ENCODE data around the gene CLMN.

DNA sequence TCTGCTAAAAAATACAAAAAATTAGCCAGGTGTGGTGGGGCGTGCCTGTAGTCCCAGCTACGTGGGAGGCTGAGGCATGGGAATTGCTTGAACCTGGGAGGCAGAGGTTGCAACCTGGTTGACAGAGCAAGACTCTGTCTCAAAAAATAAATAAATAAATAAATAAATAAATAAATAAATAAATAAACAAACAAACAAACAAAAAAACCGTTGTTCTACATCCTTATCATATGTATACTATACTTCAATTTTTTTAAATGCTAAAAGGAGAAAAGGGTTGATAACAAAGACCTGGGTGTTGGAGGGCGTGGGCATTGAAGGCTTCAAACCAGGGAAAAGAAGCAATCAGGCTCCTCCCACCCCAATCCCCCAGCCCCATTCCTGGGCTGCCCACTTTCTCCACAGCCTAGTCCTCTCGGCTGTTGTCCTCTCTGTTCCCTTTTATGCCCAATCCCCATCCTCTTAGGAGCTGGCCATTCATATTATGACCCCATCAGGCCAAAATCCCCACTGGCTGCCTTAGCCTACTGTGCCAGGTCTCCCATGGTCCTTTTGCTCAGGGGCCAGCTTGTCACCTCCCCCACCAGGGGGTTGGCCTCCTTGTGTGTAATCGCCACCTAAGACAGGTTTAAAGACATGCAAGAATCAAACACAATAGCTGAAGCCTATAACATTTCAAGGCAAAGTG lies 30.2 kb downstream of the CLMN start:
- TF ChIP-seq CTCF (IDR thresholded peaks at IDR 0.05) (no peak), POLR2AphosphoS5 (IDR thresholded peaks at IDR 0.05; ENCODE audit: insufficient read depth in 1 of 2, low read depth in 1 of 2) (no peak)

All from vagina (tissue), 2 donors.